ENCODE data around the gene DGKD.

DNA sequence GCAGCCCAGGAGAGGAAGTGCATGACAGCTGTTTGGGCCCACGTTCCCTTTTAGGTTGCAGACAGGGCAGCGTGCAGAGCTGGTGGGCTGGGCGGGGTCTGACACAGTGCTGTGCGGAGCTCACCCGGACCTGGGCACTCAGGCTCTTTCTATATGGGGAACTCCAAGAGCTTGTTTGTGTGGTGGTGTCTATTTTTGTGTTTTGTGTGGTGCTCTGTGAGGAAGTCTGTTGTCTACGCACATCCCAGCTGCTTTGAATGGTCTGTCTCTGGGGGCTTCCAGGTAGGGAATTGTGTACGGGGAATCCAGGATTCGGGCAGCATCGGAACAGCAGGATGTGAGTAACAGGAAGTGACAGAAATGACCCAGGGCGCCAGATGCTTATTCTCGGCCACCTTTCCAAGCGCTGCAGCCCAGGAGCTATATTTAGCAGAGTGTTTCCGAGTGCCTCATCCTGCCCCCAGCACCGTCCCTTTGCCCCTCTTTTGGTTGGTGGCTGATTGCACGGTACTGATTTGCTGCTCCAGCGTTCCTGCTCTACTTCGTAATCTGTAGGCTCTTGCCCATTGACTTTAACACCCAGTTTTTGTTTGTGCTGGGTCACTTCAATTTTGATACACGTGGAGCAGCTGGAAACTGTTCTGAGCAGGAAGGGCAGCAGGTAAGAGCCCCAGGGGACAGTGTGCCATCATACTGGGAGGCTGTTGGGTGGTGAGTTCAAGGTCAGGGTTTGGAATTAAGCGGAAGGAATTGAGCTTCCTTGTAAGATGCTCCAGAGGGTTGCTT is 64.7 kb downstream of the DGKD start:
- TF ChIP-seq, protein P1, sequence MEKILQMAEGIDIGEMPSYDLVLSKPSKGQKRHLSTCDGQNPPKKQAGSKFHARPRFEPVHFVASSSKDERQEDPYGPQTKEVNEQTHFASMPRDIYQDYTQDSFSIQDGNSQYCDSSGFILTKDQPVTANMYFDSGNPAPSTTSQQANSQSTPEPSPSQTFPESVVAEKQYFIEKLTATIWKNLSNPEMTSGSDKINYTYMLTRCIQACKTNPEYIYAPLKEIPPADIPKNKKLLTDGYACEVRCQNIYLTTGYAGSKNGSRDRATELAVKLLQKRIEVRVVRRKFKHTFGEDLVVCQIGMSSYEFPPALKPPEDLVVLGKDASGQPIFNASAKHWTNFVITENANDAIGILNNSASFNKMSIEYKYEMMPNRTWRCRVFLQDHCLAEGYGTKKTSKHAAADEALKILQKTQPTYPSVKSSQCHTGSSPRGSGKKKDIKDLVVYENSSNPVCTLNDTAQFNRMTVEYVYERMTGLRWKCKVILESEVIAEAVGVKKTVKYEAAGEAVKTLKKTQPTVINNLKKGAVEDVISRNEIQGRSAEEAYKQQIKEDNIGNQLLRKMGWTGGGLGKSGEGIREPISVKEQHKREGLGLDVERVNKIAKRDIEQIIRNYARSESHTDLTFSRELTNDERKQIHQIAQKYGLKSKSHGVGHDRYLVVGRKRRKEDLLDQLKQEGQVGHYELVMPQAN (conservative IDR thresholded peaks at IDR 0.05), result 0 out of 2 replicates have a peak, but pooled peaks have one; percentile 39
- TF ChIP-seq, protein P2, sequence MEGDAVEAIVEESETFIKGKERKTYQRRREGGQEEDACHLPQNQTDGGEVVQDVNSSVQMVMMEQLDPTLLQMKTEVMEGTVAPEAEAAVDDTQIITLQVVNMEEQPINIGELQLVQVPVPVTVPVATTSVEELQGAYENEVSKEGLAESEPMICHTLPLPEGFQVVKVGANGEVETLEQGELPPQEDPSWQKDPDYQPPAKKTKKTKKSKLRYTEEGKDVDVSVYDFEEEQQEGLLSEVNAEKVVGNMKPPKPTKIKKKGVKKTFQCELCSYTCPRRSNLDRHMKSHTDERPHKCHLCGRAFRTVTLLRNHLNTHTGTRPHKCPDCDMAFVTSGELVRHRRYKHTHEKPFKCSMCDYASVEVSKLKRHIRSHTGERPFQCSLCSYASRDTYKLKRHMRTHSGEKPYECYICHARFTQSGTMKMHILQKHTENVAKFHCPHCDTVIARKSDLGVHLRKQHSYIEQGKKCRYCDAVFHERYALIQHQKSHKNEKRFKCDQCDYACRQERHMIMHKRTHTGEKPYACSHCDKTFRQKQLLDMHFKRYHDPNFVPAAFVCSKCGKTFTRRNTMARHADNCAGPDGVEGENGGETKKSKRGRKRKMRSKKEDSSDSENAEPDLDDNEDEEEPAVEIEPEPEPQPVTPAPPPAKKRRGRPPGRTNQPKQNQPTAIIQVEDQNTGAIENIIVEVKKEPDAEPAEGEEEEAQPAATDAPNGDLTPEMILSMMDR (IDR thresholded peaks at IDR 0.05 in 2 of 3, conservative IDR thresholded peaks at IDR 0.05 in 1 of 3; ENCODE audit: control insufficient read depth in 2 of 3, extremely low read depth in 1 of 3, insufficient read depth in 1 of 3, low read depth in 3 of 3, low read length in 3 of 3), result no peak
- TF ChIP-seq TAF1 (IDR thresholded peaks at IDR 0.05; ENCODE audit: borderline replicate concordance, low read depth, low read length), result no peak
- TF ChIP-seq, protein P3, sequence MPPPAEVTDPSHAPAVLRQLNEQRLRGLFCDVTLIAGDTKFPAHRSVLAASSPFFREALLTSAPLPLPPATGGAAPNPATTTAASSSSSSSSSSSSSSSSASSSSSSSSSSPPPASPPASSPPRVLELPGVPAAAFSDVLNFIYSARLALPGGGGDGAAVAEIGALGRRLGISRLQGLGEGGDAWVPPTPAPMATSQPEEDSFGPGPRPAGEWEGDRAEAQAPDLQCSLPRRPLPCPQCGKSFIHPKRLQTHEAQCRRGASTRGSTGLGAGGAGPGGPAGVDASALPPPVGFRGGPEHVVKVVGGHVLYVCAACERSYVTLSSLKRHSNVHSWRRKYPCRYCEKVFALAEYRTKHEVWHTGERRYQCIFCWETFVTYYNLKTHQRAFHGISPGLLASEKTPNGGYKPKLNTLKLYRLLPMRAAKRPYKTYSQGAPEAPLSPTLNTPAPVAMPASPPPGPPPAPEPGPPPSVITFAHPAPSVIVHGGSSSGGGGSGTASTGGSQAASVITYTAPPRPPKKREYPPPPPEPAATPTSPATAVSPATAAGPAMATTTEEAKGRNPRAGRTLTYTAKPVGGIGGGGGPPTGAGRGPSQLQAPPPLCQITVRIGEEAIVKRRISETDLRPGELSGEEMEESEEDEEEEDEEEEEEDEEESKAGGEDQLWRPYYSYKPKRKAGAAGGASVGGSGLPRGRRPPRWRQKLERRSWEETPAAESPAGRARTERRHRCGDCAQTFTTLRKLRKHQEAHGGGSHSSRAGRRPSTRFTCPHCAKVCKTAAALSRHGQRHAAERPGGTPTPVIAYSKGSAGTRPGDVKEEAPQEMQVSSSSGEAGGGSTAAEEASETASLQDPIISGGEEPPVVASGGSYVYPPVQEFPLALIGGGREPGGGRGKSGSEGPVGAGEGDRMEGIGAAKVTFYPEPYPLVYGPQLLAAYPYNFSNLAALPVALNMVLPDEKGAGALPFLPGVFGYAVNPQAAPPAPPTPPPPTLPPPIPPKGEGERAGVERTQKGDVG (CRISPR knock-in tag; IDR thresholded peaks at IDR 0.05), result no peak
- TF ChIP-seq NFYB (IDR thresholded peaks at IDR 0.05; ENCODE audit: insufficient read depth, low read depth, low read length), result no peak
- TF ChIP-seq POLR2A (IDR thresholded peaks at IDR 0.05; ENCODE audit: low read depth, low read length), result 0 out of 2 replicates have a peak, but pooled peaks have one; percentile 15
- TF ChIP-seq RAD21 (IDR thresholded peaks at IDR 0.05; ENCODE audit: insufficient read depth, low read depth, low read length), result no peak
- TF ChIP-seq EZH2 (IDR thresholded peaks at IDR 0.05; ENCODE audit: borderline replicate concordance, control insufficient read depth, low read depth, low read length), result no peak
- TF ChIP-seq GABPA (IDR thresholded peaks at IDR 0.05; ENCODE audit: low read depth), result peak; percentile 35; the same call in 1 of the 2 replicates
- no peak for TF ChIP-seq SIN3A (IDR thresholded peaks at IDR 0.05; ENCODE audit: low read depth, low read length)
